ENCODE data around the gene CRTC1. TPM values are rescaled to one million over a fixed set of nuclear protein-coding genes. Genes with fewer than 3 reads are reported as not detected.

The CRTC1 gene
- total and polyA plus RNA-seq, 9 of the 15 experiments (the other 6 are each of a cell fraction or from before 2014, with no cell fraction given) = 0.25 to 3.8 (median 1.2) TPM; not detected in 2

DNA sequence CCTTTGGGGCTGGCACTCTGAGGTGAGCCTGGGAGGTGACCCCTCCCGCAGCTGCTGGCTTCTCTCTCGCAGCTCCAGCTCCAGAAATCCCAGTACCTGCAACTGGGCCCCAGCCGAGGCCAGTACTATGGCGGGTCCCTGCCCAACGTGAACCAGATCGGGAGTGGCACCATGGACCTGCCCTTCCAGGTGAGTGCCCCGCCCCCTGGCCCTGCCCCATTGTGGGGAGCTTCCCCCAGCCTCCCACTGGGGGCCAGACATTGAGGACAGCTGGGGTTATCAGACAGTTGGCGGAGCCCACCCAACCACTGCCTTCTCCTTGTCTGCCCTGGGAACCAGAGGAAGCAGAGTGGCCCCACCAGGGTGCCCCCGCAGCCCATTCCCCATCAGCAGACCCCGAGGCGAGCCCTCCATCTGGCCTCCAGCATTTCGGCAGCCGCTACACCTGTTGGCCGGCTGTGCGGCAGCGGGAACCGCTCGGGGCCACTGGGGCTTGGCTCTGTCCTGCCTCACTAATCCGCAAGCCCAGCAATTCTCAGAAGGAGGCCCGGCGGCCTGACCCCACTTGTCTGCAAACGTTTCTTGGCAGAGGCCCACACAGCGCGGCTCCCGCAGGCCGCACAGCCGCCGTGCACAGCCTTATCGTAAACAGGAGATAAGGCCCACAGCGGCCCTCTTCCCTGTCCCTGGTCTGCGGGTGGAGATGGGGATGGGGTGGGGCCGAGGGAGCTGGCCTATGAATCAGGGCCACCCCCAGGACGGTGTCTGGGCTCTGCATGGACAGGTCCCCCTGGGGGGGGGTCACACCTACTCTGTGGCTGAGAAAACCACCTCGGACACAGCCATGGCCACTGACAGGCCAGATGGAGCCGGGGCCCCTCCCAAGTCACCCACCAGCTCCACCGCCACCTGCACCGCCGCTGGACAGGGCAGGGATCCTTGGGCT lies 59.6 kb downstream of the CRTC1 start (continued):
- TF ChIP-seq, protein P1, sequence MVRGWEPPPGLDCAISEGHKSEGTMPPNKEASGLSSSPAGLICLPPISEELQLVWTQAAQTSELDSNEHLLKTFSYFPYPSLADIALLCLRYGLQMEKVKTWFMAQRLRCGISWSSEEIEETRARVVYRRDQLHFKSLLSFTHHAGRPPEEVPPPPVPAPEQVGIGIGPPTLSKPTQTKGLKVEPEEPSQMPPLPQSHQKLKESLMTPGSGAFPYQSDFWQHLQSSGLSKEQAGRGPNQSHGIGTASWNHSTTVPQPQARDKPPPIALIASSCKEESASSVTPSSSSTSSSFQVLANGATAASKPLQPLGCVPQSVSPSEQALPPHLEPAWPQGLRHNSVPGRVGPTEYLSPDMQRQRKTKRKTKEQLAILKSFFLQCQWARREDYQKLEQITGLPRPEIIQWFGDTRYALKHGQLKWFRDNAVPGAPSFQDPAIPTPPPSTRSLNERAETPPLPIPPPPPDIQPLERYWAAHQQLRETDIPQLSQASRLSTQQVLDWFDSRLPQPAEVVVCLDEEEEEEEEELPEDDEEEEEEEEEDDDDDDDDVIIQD (CRISPR knock-in tag; IDR thresholded peaks at IDR 0.05) = no peak
- peak; percentile 30 for TF ChIP-seq TBP (optimal IDR thresholded peaks at IDR 0.05; ENCODE audit: low read depth, low read length)
- no peak for TF ChIP-seq SRSF1 (IDR thresholded peaks at IDR 0.05; ENCODE audit: low read depth, low read length)
- no peak for TF ChIP-seq ZNF175 (CRISPR knock-in tag; IDR thresholded peaks at IDR 0.05; ENCODE audit: low read depth)
- TF ChIP-seq JUN (IDR thresholded peaks at IDR 0.05; ENCODE audit: borderline replicate concordance, low read depth, low read length) = no peak
- TF ChIP-seq JUN (CRISPR knock-in tag; IDR thresholded peaks at IDR 0.05; ENCODE audit: borderline replicate concordance) = no peak
- TF ChIP-seq, protein P2, sequence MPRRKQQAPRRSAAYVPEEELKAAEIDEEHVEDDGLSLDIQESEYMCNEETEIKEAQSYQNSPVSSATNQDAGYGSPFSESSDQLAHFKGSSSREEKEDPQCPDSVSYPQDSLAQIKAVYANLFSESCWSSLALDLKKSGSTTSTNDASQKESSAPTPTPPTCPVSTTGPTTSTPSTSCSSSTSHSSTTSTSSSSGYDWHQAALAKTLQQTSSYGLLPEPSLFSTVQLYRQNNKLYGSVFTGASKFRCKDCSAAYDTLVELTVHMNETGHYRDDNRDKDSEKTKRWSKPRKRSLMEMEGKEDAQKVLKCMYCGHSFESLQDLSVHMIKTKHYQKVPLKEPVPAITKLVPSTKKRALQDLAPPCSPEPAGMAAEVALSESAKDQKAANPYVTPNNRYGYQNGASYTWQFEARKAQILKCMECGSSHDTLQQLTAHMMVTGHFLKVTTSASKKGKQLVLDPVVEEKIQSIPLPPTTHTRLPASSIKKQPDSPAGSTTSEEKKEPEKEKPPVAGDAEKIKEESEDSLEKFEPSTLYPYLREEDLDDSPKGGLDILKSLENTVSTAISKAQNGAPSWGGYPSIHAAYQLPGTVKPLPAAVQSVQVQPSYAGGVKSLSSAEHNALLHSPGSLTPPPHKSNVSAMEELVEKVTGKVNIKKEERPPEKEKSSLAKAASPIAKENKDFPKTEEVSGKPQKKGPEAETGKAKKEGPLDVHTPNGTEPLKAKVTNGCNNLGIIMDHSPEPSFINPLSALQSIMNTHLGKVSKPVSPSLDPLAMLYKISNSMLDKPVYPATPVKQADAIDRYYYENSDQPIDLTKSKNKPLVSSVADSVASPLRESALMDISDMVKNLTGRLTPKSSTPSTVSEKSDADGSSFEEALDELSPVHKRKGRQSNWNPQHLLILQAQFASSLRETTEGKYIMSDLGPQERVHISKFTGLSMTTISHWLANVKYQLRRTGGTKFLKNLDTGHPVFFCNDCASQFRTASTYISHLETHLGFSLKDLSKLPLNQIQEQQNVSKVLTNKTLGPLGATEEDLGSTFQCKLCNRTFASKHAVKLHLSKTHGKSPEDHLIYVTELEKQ (CRISPR knock-in tag; IDR thresholded peaks at IDR 0.05) = no peak
- TF ChIP-seq RBM22 (IDR thresholded peaks at IDR 0.05; ENCODE audit: low read depth, low read length, poor library complexity, severe bottlenecking) = no peak
- TF ChIP-seq, protein P3, sequence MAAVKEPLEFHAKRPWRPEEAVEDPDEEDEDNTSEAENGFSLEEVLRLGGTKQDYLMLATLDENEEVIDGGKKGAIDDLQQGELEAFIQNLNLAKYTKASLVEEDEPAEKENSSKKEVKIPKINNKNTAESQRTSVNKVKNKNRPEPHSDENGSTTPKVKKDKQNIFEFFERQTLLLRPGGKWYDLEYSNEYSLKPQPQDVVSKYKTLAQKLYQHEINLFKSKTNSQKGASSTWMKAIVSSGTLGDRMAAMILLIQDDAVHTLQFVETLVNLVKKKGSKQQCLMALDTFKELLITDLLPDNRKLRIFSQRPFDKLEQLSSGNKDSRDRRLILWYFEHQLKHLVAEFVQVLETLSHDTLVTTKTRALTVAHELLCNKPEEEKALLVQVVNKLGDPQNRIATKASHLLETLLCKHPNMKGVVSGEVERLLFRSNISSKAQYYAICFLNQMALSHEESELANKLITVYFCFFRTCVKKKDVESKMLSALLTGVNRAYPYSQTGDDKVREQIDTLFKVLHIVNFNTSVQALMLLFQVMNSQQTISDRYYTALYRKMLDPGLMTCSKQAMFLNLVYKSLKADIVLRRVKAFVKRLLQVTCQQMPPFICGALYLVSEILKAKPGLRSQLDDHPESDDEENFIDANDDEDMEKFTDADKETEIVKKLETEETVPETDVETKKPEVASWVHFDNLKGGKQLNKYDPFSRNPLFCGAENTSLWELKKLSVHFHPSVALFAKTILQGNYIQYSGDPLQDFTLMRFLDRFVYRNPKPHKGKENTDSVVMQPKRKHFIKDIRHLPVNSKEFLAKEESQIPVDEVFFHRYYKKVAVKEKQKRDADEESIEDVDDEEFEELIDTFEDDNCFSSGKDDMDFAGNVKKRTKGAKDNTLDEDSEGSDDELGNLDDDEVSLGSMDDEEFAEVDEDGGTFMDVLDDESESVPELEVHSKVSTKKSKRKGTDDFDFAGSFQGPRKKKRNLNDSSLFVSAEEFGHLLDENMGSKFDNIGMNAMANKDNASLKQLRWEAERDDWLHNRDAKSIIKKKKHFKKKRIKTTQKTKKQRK (IDR thresholded peaks at IDR 0.05; ENCODE audit: borderline replicate concordance, low read depth, low read length) = no peak
- TF ChIP-seq, protein P4, sequence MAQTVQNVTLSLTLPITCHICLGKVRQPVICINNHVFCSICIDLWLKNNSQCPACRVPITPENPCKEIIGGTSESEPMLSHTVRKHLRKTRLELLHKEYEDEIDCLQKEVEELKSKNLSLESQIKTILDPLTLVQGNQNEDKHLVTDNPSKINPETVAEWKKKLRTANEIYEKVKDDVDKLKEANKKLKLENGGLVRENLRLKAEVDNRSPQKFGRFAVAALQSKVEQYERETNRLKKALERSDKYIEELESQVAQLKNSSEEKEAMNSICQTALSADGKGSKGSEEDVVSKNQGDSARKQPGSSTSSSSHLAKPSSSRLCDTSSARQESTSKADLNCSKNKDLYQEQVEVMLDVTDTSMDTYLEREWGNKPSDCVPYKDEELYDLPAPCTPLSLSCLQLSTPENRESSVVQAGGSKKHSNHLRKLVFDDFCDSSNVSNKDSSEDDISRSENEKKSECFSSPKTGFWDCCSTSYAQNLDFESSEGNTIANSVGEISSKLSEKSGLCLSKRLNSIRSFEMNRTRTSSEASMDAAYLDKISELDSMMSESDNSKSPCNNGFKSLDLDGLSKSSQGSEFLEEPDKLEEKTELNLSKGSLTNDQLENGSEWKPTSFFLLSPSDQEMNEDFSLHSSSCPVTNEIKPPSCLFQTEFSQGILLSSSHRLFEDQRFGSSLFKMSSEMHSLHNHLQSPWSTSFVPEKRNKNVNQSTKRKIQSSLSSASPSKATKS (CRISPR knock-in tag; IDR thresholded peaks at IDR 0.05) = no peak
- TF ChIP-seq, protein P5, sequence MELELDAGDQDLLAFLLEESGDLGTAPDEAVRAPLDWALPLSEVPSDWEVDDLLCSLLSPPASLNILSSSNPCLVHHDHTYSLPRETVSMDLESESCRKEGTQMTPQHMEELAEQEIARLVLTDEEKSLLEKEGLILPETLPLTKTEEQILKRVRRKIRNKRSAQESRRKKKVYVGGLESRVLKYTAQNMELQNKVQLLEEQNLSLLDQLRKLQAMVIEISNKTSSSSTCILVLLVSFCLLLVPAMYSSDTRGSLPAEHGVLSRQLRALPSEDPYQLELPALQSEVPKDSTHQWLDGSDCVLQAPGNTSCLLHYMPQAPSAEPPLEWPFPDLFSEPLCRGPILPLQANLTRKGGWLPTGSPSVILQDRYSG (tag; conservative IDR thresholded peaks at IDR 0.05; ENCODE audit: low read depth) = no peak
- no peak for TF ChIP-seq DIDO1 (tag; IDR thresholded peaks at IDR 0.05; ENCODE audit: low read depth)
- TF ChIP-seq GTF2E2 (tag; IDR thresholded peaks at IDR 0.05) = no peak

Measured in K562 (cell line).